B cell (primary cell): Measurements from ENCODE around the gene TUBA1C.
"Not testable (repeated sequence)": the region's sequence is repeated elsewhere in the genome, so short reads cannot be mapped to it uniquely, and the experiment has no call there.

Source experiments
- CTCF ChIP-seq: fragments of 200-600 bp; IDR thresholded peaks from one replicate; pipeline ENCODE4 v1.8.0; 2022; ENCODE audit warnings: antibody characterized with exemption, mild to moderate bottlenecking
- EZH2 ChIP-seq: IDR thresholded peaks from 2 replicates; pipeline ENCODE4 v1.6.1; 2012; ENCODE audit warnings: borderline replicate concordance, low read depth, mild to moderate bottlenecking, moderate library complexity, low read length; ENCODE audit not compliant: insufficient read depth, poor library complexity, severe bottlenecking

GRCh38 chr12:49280545-49280944 is 15.7 kb downstream of the TUBA1C start:
- not testable (repeated sequence) for TF ChIP-seq CTCF, EZH2
